Liver (tissue), 9 donors: Measurements from ENCODE around the gene RFPL4A. TPM values are rescaled to one million over a fixed set of nuclear protein-coding genes. Genes with fewer than 3 reads are reported as not detected.

Experiments used
- DNase-seq: peaks from one replicate; pipeline ENCODE4 v3.0.0-alpha.2; 2017; ENCODE audit warnings: low spot score
- H3K27ac ChIP-seq, 2 donors: one replicate each; pipeline ENCODE4 v1.7.0; 2013; ENCODE audit warnings: inconsistent platforms in 2 of 2, low read length in 2 of 2, control low read depth in 1 of 2, low read depth in 1 of 2, mild to moderate bottlenecking in 1 of 2
- H3K27me3 ChIP-seq, 4 donors: one replicate each; pipeline versions ENCODE4 v1.6.1 to v1.7.0; 2013; ENCODE audit warnings: low read length in 3 of 4, inconsistent platforms in 1 of 4, mild to moderate bottlenecking in 1 of 4, moderate library complexity in 1 of 4; ENCODE audit not compliant: control insufficient read depth in 4 of 4, insufficient read depth in 4 of 4
- H3K36me3 ChIP-seq, 4 donors: one replicate each; pipeline versions ENCODE4 v1.6.1 to v1.7.0; 2013; ENCODE audit warnings: low read length in 3 of 4, mild to moderate bottlenecking in 3 of 4, low read depth in 1 of 4, moderate library complexity in 1 of 4; ENCODE audit not compliant: control insufficient read depth in 4 of 4, insufficient read depth in 3 of 4
- H3K4me1 ChIP-seq, 4 donors: one replicate each; pipeline versions ENCODE4 v1.6.1 to v1.7.0; 2013; ENCODE audit warnings: low read length in 3 of 4, mild to moderate bottlenecking in 3 of 4, moderate library complexity in 1 of 4; ENCODE audit not compliant: control insufficient read depth in 4 of 4, insufficient read depth in 4 of 4
- H3K4me3 ChIP-seq, 3 donors: one replicate each; pipeline versions ENCODE4 v1.6.1 to v1.7.0; 2013; ENCODE audit warnings: low read length in 3 of 3, control low read depth in 1 of 3, low read depth in 1 of 3, mild to moderate bottlenecking in 1 of 3
- H3K9ac ChIP-seq, 2 donors: one replicate each; pipeline ENCODE4 v1.7.0; 2013; ENCODE audit warnings: low read length in 2 of 2, mild to moderate bottlenecking in 2 of 2, moderate library complexity in 2 of 2, control low read depth in 1 of 2, low read depth in 1 of 2
- H3K9me3 ChIP-seq, 4 donors: one replicate each; pipeline versions ENCODE4 v1.6.1 to v1.7.0; 2013; ENCODE audit warnings: low read length in 3 of 4; ENCODE audit not compliant: control insufficient read depth in 4 of 4
- CTCF ChIP-seq: fragments of 150-350 bp; IDR thresholded peaks from 2 replicates; pipeline ENCODE4 v1.5.1; 2017; ENCODE audit warnings: improper control_type of control experiment, low read depth, low read length; ENCODE audit not compliant: missing input control
- EGR1 ChIP-seq, 2 donors: IDR thresholded peaks; 2 replicates each; pipeline ENCODE4 v1.6.1; 2016 to 2018; ENCODE audit warnings: antibody characterized with exemption in 2 of 2, low read depth in 2 of 2
- FOXA1 ChIP-seq: IDR thresholded peaks from 2 replicates; pipeline ENCODE4 v1.6.1; 2016; ENCODE audit warnings: antibody characterized with exemption
- FOXA2 ChIP-seq: IDR thresholded peaks from 2 replicates; pipeline ENCODE4 v1.6.1; 2016; ENCODE audit warnings: antibody characterized with exemption
- GABPA ChIP-seq, 2 donors: IDR thresholded peaks in 1 of 2; conservative IDR thresholded peaks in 1 of 2; 2 replicates each; pipeline ENCODE4 v1.6.1; 2016; ENCODE audit warnings: antibody characterized with exemption in 2 of 2, mild to moderate bottlenecking in 1 of 2, moderate library complexity in 1 of 2
- HNF4A ChIP-seq, 2 donors: conservative IDR thresholded peaks; 2 replicates each; pipeline ENCODE4 v1.6.1; 2016; ENCODE audit warnings: antibody characterized with exemption in 2 of 2, mild to moderate bottlenecking in 2 of 2
- RAD21 ChIP-seq, 2 donors: IDR thresholded peaks; 2 replicates each; pipeline ENCODE4 v1.6.1; 2016; ENCODE audit warnings: antibody characterized with exemption in 2 of 2, mild to moderate bottlenecking in 2 of 2
- SP1 ChIP-seq: IDR thresholded peaks from 2 replicates; pipeline ENCODE4 v1.6.1; 2018; ENCODE audit warnings: antibody characterized with exemption, mild to moderate bottlenecking
- TAF1 ChIP-seq: conservative IDR thresholded peaks from 2 replicates; pipeline ENCODE4 v1.6.1; 2016; ENCODE audit warnings: antibody characterized with exemption, mild to moderate bottlenecking
- YY1 ChIP-seq: IDR thresholded peaks from 2 replicates; pipeline ENCODE4 v1.6.1; 2016; ENCODE audit warnings: antibody characterized with exemption, mild to moderate bottlenecking
- WGBS: extraction: QIAGEN DNeasy Blood & Tissue Kit; methylation state at CpG from one replicate; pipeline ENCODE4 v1.1.7; 2013; 5-methylcytosine and 5-hydroxymethylcytosine counted together
- polyA plus RNA-seq, 2 donors: library from polyadenylated mRNA; stranded (reverse) in 1 of 2; unstranded in 1 of 2; fragments of 200-250 nt in 1 of 2; fragments of >200 nt in 1 of 2; fragmentation: Nextera tagmentation in 1 of 2; extraction: Ambion mirVana in 1 of 2; gene quantifications; one replicate each; pipeline versions ENCODE4 v1.2.1 to v1.2.3, GENCODE V29; 2013 to 2015
- total RNA-seq, 2 donors: library from RNA; depleted of rRNA; stranded (reverse); fragments of >200 nt; gene quantifications; one replicate each; pipeline ENCODE4 v1.2.3, GENCODE V29; 2014
- TF ChIP-seq, protein P1 (sequence below): IDR thresholded peaks from 2 replicates; pipeline ENCODE4 v1.6.1; 2016; ENCODE audit warnings: antibody characterized with exemption, mild to moderate bottlenecking
- TF ChIP-seq, protein P2 (sequence below): IDR thresholded peaks from 2 replicates; pipeline ENCODE4 v1.6.1; 2016; ENCODE audit warnings: antibody characterized with exemption
- TF ChIP-seq, protein P3 (sequence below): IDR thresholded peaks from 2 replicates; pipeline ENCODE4 v1.6.1; 2016; ENCODE audit warnings: antibody characterized with exemption
- donor health status: healthy.
- donor health status: healthy.
- donor health status: healthy.
- donor health status: healthy.
- donor health status: healthy.

RFPL4A gene
- total and polyA plus RNA-seq, 4 donors: 0.12 to 0.82 TPM; not detected in 2

DNA sequence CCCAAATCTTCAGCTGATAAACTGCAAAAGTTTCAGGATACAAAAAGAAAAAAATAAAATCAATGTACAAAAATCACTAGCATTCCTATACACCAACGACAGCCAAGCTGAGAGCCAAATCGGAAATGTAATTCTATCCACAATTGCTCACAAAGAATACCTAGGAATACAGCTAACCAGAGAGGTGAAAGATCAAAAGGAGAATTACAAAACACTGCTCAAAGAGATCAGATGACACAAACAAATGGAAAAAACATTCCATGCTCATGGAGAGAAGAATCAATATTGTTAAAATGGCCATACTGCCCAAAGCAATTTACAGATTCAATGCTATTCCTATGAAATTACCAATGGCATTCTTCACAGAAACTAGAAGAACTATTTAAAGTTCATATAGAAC lies 43.4 kb downstream of the RFPL4A start (continued):
- TF ChIP-seq, protein P1, sequence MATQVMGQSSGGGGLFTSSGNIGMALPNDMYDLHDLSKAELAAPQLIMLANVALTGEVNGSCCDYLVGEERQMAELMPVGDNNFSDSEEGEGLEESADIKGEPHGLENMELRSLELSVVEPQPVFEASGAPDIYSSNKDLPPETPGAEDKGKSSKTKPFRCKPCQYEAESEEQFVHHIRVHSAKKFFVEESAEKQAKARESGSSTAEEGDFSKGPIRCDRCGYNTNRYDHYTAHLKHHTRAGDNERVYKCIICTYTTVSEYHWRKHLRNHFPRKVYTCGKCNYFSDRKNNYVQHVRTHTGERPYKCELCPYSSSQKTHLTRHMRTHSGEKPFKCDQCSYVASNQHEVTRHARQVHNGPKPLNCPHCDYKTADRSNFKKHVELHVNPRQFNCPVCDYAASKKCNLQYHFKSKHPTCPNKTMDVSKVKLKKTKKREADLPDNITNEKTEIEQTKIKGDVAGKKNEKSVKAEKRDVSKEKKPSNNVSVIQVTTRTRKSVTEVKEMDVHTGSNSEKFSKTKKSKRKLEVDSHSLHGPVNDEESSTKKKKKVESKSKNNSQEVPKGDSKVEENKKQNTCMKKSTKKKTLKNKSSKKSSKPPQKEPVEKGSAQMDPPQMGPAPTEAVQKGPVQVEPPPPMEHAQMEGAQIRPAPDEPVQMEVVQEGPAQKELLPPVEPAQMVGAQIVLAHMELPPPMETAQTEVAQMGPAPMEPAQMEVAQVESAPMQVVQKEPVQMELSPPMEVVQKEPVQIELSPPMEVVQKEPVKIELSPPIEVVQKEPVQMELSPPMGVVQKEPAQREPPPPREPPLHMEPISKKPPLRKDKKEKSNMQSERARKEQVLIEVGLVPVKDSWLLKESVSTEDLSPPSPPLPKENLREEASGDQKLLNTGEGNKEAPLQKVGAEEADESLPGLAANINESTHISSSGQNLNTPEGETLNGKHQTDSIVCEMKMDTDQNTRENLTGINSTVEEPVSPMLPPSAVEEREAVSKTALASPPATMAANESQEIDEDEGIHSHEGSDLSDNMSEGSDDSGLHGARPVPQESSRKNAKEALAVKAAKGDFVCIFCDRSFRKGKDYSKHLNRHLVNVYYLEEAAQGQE: no peak
- no peak for TF ChIP-seq SP1

- H3K36me3 ChIP-seq: no peaks in the 10 kb centered on the region
- no peak overlapping the region for H3K27ac ChIP-seq
- no peak overlapping the region for H3K9ac ChIP-seq
- no peaks in the 10 kb centered on the region for H3K9me3 ChIP-seq
- TF ChIP-seq YY1 (peak; percentile 97), FOXA1 (no peak), FOXA2 (no peak), HNF4A (conservative IDR thresholded peaks at IDR 0.05) (peak in 1 of 2 donors; percentile 23), GABPA (IDR thresholded peaks at IDR 0.05 in 1 of 2, conservative IDR thresholded peaks at IDR 0.05 in 1 of 2) (peak in 1 of 2 donors; percentile 45), EGR1 (IDR thresholded peaks at IDR 0.05; ENCODE audit: low read depth in 2 of 2) (no peak), RAD21 (IDR thresholded peaks at IDR 0.05) (peak; percentile 92 to 95), TAF1 (no peak), CTCF (peak; percentile 58)
- TF ChIP-seq, protein P2, sequence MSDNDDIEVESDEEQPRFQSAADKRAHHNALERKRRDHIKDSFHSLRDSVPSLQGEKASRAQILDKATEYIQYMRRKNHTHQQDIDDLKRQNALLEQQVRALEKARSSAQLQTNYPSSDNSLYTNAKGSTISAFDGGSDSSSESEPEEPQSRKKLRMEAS: peak; percentile 52
- TF ChIP-seq, protein P3, sequence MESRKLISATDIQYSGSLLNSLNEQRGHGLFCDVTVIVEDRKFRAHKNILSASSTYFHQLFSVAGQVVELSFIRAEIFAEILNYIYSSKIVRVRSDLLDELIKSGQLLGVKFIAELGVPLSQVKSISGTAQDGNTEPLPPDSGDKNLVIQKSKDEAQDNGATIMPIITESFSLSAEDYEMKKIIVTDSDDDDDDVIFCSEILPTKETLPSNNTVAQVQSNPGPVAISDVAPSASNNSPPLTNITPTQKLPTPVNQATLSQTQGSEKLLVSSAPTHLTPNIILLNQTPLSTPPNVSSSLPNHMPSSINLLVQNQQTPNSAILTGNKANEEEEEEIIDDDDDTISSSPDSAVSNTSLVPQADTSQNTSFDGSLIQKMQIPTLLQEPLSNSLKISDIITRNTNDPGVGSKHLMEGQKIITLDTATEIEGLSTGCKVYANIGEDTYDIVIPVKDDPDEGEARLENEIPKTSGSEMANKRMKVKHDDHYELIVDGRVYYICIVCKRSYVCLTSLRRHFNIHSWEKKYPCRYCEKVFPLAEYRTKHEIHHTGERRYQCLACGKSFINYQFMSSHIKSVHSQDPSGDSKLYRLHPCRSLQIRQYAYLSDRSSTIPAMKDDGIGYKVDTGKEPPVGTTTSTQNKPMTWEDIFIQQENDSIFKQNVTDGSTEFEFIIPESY: no peak
- no peaks in the 10 kb centered on the region for H3K27me3 ChIP-seq
- DNase-seq: no peak
- WGBS: 23% methylated on average over 20 of the region's 20 CpGs
- H3K4me1 ChIP-seq: peaks cover 0 to 8% (median 3%) of the 10 kb centered on the region in 4 donors
- H3K4me3 ChIP-seq: peak overlapping the region in 2 of 3 donors; percentile 10 to 30
Observed at GRCh38 chr19:55809381-55810058, 50.6 kb downstream of the RFPL4A start.
